ENCODE measurements around the gene CCHCR1. TPM values are rescaled to one million over a fixed set of nuclear protein-coding genes. Genes with fewer than 3 reads are reported as not detected.
"Not testable (repeated sequence)": the region's sequence is repeated elsewhere in the genome, so short reads cannot be mapped to it uniquely, and the experiment has no call there.

The CCHCR1 gene
- total and polyA plus RNA-seq, 2 experiments from 2014 or later, result 6.1 to 8.9 TPM

DNA sequence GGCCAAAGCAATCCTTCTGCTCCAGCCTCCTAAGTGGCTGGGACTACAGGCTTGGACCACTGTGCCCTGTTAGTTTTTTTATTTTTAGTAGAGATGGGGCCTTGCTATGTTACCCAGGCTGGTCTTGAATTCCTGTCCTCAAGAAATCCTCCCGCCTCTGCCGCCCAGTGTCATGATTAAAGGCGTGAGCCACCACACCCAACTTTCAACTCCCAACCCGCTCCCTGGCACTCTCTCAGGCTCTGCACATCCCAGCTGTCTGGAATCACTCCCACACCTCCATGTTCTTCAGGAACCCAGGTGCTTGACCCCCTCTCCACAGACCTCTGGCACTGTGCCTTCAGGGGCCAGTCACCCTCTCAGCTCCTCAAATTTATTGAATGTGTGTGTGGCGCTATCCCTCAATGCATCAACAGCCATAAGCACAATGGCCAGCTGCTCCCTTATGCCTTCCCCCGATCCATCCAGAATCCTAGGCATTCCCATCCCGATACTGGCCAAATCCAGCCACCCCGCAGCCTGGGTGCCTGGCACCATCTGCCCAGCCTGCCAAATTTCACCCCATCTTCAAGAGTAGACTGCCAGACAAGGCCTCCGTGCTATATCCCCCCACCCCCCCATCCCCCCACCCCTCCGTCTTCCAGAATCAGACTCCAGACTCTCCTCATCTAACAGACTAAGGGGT lies 13.5 kb upstream of the CCHCR1 start:
- Histone ChIP-seq H3K9me3 (ENCODE audit: low read depth) (no peaks in the 10 kb centered on the region), H3K9me2 (replicated peaks; ENCODE audit: insufficient read depth) (no peaks in the 10 kb centered on the region), H3K4me2 (no peak overlapping the region), H3K79me2 (no peaks in the 10 kb centered on the region), H3K36me3 (replicated peaks; ENCODE audit: insufficient read depth, low read depth) (no peaks in the 10 kb centered on the region), H4K20me1 (ENCODE audit: insufficient read depth, poor library complexity, severe bottlenecking) (no peaks in the 10 kb centered on the region), H3K4me3 (no peak overlapping the region), H3K27ac (no peak overlapping the region), H3K27me3 (peaks cover 8% of the 10 kb centered on the region), H2AFZ (no peak overlapping the region), H3K4me1 (ENCODE audit: insufficient read depth) (no peaks in the 10 kb centered on the region)
- 95% methylated on average over 6 of the region's 10 CpGs for WGBS (ENCODE audit: low lambda C conversion rate, missing lambda C conversion rate)
- no peak for DNase-seq (ENCODE audit: low spot score)
- no peak for TF ChIP-seq EZH2 (IDR thresholded peaks at IDR 0.05; ENCODE audit: borderline replicate concordance)

- H3K9me2 ChIP-seq (replicated peaks; ENCODE audit: insufficient read depth), result no peaks in the 10 kb centered on the region
- DNase-seq (ENCODE audit: low spot score), result no peak
- H4K20me1 ChIP-seq (ENCODE audit: insufficient read depth, poor library complexity, severe bottlenecking), result no peaks in the 10 kb centered on the region
- TF ChIP-seq, protein P1, sequence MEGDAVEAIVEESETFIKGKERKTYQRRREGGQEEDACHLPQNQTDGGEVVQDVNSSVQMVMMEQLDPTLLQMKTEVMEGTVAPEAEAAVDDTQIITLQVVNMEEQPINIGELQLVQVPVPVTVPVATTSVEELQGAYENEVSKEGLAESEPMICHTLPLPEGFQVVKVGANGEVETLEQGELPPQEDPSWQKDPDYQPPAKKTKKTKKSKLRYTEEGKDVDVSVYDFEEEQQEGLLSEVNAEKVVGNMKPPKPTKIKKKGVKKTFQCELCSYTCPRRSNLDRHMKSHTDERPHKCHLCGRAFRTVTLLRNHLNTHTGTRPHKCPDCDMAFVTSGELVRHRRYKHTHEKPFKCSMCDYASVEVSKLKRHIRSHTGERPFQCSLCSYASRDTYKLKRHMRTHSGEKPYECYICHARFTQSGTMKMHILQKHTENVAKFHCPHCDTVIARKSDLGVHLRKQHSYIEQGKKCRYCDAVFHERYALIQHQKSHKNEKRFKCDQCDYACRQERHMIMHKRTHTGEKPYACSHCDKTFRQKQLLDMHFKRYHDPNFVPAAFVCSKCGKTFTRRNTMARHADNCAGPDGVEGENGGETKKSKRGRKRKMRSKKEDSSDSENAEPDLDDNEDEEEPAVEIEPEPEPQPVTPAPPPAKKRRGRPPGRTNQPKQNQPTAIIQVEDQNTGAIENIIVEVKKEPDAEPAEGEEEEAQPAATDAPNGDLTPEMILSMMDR (IDR thresholded peaks at IDR 0.05; ENCODE audit: poor library complexity), result no peak
- TF ChIP-seq EZH2 (IDR thresholded peaks at IDR 0.05; ENCODE audit: borderline replicate concordance), result no peak
- no peak for TF ChIP-seq EZH2phosphoT487 (IDR thresholded peaks at IDR 0.05; ENCODE audit: low read depth, severe bottlenecking, unreplicated experiment)
- H3K27ac ChIP-seq, result no peak within 1 kb of the TSS
- no peak within 1 kb of the TSS for H3K4me2 ChIP-seq
- no peaks in the 10 kb centered on the region for H3K9me3 ChIP-seq (ENCODE audit: low read depth)
- no peaks in the 10 kb centered on the region for H3K4me1 ChIP-seq (ENCODE audit: insufficient read depth)
- H3K36me3 ChIP-seq (replicated peaks; ENCODE audit: insufficient read depth, low read depth), result no peaks in the 10 kb centered on the region
- WGBS (ENCODE audit: low lambda C conversion rate, missing lambda C conversion rate), result 58% methylated on average over 4 of the region's 9 CpGs
- H3K4me3 ChIP-seq, result no peak within 1 kb of the TSS
- peaks cover 8% of the 10 kb centered on the region for H3K27me3 ChIP-seq
- no peaks in the 10 kb centered on the region for H3K79me2 ChIP-seq
- no peak within 1 kb of the TSS for H2AFZ ChIP-seq
Observed at GRCh38 chr6:31170600-31170881, 12.9 kb upstream of the CCHCR1 start, which contains the start of gene POU5F1. TSS of gene POU5F1 (minus strand) at chr6:31170682. CDS start at chr6:31170620, 62 bp downstream.

- H3K4me1 ChIP-seq (ENCODE audit: insufficient read depth); H3K79me2 ChIP-seq; DNase-seq (ENCODE audit: low spot score); H3K4me3 ChIP-seq; H3K9me3 ChIP-seq (ENCODE audit: low read depth); H3K4me2 ChIP-seq; H3K9me2 ChIP-seq (replicated peaks; ENCODE audit: insufficient read depth); H3K27ac ChIP-seq; H2AFZ ChIP-seq; H3K36me3 ChIP-seq (replicated peaks; ENCODE audit: insufficient read depth, low read depth); H4K20me1 ChIP-seq (ENCODE audit: insufficient read depth, poor library complexity, severe bottlenecking); H3K27me3 ChIP-seq: not testable (repeated sequence)
- WGBS (ENCODE audit: low lambda C conversion rate, missing lambda C conversion rate), result 47% methylated on average over 16 of the region's 23 CpGs
Observed at GRCh38 chr6:31169858-31170599, 12.4 kb upstream of the CCHCR1 start.

DNA sequence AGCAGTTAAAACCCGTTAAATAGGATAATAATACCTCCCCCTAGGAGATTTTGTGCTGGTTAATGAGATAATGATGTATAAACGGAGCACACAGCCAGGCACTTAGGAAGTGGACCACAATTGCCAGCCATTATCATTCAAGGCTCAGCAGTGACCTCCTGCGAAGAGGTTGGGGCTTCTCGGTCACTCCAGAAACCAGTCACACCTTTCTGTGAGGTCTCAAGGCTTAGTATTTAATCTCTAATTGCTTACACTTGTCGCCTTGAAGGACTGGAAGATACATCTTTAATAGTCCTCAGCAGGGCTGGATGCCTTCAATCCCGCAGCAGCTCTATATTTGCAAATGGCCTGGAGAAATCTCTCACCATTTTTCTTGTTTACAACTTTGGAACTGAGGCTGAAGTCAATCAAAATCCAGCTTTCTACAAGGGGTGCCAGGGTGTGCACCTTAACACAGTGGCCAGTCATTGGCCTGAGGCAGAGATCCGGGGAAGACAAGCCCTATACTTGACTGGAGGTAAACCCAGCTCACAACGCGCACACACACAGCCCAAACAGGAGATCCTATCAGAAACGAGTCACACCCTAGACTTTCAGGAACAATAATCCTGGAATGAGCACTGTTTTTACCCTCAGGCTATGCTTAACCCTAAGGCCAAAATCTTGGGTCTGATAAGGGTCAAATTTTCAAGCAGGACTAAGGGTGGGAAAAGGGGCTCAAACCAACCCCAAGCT lies 11.7 kb upstream of the CCHCR1 start:
- no peak for DNase-seq (ENCODE audit: low spot score)
- Histone ChIP-seq H4K20me1 (ENCODE audit: insufficient read depth, poor library complexity, severe bottlenecking) (no peaks in the 10 kb centered on the region), H3K4me2 (no peak overlapping the region), H3K79me2 (no peaks in the 10 kb centered on the region), H3K36me3 (replicated peaks; ENCODE audit: insufficient read depth, low read depth) (no peaks in the 10 kb centered on the region), H3K27ac (no peak overlapping the region), H3K27me3 (peaks cover 8% of the 10 kb centered on the region), H3K4me3 (no peak overlapping the region), H3K9me3 (ENCODE audit: low read depth) (no peaks in the 10 kb centered on the region), H3K9me2 (replicated peaks; ENCODE audit: insufficient read depth) (no peaks in the 10 kb centered on the region), H2AFZ (no peak overlapping the region), H3K4me1 (ENCODE audit: insufficient read depth) (no peaks in the 10 kb centered on the region)
- TF ChIP-seq EZH2 (IDR thresholded peaks at IDR 0.05; ENCODE audit: borderline replicate concordance), result no peak
- TF ChIP-seq EZH2phosphoT487 (IDR thresholded peaks at IDR 0.05; ENCODE audit: low read depth, severe bottlenecking, unreplicated experiment), result no peak
- 44% methylated on average over 10 of the region's 10 CpGs for WGBS (ENCODE audit: low lambda C conversion rate, missing lambda C conversion rate)

All from hepatocyte (in vitro differentiated cells).